AML-193 (cell line): ENCODE results near the gene VPS33B.

Experiments used
- DNase-seq, 2 experiments: peaks; one replicate each; lab custom pipeline; 2025; lab: John Stamatoyannopoulos, UW

The VPS33B gene

DNA sequence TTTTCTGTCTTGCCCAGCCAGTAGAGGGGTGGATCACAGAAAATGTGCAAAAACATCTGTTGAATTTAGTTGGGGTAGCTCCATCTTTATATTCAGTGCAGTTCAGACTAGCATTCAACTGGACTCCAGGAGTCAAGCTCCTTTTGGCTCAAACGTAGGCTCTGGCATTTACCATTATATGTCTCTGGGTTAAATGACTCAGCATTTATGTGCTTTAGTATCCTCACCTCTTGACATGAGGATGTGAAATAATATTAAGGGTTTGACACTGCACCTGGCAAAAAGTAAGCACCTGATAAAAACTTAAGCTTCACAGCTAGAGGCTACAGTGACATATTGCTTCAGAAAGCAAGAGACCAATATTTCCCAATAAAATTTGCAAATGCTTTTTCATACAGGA lies 42.8 kb downstream of the VPS33B start:
- DNase-seq = no peak

DNA sequence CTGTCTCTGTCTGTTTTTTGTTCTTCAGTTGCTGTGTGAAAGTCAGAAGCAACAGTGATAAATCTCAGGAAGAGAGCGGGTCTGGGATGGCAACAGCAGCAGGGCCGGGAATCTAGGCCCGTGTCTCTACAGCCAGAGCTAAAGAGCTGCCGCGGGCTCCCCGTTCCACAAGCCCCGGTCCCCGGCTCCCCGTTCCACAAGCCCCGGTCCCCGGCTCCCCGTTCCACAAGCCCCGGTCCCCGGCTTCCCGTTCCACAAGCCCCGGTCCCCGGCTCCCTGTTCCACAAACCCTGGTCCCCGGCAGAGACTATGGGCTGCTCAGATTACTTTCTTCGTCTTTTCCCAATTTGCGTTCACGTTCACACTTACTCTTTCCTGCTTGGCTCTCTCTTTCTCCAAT lies 48.2 kb downstream of the VPS33B start:
- no peak for DNase-seq

DNA sequence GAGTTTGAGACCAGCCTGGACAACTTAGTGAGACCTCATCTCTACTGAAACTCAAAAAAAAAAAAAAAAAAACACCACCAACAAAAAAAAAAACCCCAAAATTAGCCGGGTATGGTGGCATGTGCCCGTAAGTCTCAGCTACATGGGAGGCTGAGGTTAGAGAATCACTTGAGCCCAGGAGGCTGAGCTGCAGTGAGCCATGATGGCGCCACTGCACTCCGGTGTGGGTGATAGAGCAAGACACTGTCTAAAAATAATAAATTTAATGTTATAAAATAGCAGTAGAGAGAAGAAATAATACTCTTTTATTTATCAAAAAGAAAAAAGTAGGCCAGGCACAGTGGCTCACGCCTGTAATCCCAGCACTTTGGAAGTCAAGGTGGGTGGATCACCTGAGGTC lies 50.3 kb downstream of the VPS33B start:
- DNase-seq = no peak

DNA sequence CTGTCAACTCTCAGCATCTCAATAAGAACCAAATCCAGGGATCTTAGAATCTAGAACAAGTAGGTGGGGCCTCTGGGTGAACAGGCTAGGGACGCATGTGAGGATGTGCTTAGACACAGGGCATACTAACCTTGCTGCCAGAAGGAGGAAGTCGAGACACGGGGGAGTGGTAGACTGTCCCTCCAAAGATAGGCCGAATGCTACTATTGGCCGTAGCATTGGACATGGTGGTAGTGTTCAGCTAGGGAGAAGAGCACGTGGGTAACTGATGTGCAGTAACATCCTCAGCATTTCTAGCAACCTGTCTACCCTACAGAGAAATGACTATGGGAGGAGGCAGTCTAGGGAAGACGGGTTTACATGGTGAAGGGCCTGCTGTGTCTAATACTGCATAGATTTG lies 52.1 kb downstream of the VPS33B start:
- no peak for DNase-seq

DNA sequence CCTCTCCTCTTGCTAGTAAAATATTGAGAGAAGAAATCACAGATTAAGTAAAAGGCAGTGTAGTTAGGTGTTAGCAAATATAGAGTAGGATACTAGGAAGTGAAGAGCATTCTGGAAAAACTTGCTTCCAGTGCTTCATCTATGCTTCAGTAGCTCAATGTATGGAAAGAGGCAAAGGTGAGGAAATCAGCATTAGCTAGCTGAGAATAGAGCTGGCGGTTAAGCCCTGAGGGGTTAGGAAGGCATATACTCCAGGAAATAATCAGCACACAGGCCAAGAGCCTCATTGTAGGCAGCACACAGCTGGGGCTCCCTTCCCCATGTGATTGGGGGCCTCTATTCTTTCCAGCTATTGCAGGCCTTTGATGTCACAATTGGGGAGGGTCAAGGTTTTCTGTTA lies 54.0 kb downstream of the VPS33B start:
- no peak for DNase-seq

DNA sequence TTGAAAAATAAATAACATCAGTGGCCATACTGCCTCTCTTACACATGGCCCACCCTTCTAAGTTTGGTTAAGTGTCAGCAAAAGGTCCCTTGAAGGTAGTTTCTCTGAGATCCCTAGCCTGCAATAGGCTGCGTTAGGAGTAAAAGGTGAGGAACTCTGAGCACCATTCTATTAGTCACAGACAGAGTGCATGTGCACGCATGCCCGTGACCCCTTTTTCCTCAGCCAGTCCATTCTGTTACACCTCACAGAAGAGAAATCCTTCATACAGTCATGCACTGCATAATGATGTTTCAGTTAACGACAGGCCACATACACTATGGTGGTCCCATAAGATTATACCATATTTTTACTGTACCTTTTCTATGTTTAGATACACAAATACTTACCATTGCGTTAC lies 55.2 kb downstream of the VPS33B start:
- DNase-seq = no peak

DNA sequence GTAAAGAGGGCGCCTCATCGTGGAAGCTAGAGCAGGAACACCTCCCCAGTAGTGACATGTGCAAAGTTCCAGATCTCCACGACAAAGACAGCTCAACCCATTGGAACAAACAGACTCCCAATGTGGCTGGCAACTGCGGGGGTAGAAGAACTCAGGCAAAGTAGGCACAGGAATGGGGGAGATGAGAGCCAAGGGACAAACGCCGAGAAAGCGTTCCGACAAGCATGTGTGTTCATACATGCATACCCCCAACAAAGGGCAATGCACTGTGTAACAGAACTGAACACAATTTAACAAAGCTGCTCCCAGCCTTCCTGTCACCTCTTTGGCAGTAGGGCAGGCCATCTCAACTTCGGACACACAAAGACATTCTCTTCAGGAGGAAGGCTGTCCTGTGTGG lies 56.1 kb downstream of the VPS33B start:
- no peak for DNase-seq

DNA sequence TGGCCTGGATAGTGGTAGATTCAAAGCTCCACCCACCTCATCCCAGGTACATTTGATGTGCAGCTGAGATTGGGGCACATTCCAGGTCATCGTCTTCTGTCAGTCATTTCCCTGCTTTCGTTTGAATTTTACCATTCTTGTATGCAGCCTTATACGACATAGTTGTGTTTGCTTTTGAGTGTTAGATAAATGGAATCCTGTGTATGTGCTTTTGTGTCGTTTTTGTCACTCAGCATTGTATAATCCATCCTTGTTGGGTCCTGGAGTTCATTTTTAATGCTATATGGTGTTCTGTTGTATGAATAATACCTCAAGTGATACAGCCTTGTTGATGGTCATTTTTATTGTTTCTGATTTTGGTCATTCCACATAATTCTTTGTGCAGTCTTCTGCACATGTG lies 60.4 kb downstream of the VPS33B start:
- DNase-seq = no peak

DNA sequence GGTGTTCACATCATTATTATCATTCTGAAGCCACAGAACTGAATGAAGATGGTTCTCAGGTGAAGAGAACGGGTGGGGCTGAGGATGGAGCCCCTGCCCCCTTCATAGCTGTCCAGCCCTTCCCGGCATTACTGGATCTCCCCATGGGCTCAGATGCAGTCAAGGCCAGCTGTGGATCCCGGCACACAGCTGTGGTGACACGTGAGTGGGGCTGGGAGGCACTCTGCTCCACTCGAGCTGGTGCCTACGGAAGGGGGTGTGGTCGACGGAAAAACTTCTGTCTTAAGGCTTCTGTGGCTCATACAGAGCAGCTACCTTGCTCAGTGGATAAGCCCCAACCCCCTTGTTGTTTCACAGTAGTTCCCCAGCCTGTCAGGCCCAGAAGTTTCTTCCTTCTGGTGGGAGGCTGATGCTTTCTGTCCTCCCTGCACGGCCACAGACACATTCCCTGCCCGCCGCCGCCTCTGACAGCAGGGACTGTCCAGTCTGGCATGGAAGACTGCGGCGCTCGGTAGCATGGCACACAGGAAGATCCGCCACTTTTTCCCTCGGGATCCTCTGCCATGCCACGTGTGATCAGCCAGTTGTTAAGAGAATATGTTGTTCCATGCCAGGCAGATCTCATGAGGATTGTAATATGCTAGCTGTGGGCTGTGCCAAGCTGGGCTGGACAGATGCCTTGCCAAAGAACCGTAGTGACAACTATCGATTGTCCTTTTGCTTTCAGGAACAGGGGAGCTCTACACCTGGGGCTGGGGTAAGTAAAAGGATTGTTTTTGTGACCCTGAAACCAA lies 61.9 kb downstream of the VPS33B start:
- no peak for DNase-seq

DNA sequence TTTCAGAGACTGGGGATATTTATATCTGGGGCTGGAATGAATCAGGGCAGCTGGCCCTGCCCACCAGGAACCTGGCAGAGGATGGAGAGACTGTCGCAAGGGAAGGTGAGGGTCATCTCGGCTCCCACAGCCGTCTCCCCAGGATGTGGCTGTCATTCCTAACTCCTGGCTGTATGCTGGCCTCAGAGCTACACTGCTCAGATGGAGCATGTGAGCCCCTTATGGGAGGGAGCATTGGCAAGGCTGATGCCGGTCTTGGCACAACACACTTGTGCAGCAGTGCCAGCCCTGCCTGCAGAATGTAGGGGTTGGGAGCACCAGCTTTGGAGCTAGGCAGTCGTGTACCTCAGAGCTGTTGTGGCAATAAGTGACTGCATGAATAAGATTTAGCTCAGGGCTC lies 62.5 kb downstream of the VPS33B start:
- no peak for DNase-seq

DNA sequence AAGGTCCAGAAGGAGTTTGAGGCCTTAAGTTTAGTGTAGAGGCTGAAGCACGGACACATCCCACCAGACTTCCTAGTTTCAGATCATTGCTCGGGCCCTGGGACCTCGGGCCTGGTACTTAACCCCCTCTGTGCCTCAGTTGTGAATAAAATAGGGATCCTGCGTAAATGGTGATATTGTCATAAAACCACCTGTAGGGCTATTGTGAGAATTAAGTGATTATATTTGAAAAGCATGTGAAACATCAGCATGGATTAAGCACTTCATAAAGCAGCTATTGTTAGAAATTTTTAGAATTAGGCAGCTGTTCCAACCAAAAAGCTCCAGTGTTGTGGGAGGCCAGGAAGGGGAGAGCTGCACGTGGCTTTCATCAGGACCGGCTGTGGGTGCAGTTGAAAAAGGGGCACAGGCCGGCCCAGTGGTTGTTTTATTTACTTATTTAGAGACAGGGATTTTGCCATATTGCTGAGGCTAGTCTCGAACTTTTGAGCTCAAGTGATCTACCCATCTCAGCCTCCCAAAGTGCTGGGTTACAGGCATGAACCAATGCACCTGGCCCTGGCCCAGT lies 63.3 kb downstream of the VPS33B start:
- DNase-seq = no peak

DNA sequence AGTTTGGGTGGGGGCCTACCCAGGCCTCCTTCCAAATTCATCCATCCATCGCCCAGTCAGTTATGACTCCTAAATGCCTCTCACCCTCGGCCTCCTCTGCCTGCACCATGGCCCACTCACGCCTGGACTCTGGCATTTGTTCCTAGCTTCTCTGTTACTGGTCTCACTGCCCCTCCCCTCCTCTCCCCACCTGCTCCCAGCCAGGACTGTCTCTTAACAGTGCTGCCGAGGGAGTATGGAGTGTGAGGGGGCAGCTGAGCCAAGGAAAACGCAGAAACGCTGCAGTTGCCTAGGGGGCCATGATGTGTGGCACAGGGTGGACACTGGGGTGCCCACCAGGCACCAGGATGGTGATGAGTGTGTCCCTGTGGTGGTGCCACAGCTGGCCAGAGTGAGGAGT lies 64.6 kb downstream of the VPS33B start:
- no peak for DNase-seq

DNA sequence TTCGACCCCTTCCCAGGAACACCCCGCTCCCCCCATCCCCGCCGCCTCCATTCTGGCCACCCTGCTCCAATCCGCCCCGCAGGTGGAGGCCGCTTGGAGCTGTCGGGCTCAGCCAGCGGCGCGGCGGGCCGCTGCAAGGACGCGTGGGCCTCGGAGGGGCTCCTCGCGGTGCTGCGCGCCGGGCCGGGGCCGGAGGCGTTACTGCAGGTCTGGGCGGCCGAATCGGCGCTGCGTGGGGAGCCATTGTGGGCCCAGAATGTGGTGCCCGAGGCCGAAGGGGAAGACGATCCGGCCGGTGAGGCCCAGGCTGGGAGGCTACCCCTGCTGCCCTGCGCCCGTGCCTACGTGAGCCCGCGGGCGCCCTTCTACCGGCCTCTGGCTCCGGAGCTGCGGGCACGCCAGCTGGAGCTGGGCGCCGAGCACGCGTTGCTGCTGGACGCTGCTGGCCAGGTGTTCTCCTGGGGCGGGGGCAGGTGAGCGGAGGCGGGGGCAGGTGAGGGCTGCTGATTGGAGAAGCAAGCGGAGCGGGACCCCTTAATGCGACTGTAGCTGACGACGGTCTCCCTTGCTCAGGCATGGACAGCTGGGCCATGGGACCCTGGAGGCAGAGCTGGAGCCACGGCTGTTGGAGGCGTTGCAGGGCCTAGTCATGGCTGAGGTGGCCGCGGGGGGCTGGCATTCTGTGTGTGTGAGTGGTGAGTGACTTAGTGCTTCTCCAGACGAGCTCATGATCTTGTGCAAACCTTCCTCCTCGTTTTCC lies 65.2 kb downstream of the VPS33B start:
- DNase-seq = no peak

DNA sequence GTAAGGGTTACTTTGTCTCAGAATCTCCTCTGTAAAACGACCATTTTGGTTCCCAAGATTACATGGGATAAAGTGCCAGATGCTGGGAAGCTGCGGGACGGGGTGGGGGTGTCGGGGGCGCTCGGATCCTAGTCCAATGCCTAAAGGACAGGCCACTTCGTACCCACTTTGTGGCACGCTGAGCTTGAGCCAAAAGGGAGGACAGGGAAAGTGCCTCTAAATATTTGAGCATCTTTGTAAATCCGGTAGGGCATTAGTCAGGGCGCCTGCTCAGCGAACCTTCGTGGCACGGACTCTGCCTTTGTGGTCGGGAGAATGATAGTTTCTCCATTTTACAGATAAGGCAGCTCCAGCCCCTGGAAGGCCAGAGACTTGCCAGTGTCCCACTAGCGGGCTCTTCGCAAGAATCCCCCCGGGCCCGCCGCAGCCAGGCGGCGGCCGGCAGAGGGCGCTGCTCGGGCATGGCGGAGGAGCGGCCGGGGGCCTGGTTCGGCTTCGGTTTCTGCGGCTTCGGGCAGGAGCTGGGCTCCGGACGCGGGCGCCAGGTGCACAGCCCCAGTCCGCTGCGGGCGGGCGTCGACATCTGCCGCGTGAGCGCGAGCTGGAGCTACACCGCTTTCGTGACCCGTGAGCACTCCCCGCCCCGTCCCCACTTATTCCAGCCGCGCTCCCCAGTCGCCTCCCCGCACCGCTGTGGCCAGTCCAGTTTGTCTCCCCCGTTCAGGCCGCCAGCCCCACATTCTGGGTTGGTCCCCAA lies 65.9 kb downstream of the VPS33B start:
- no peak for DNase-seq

DNA sequence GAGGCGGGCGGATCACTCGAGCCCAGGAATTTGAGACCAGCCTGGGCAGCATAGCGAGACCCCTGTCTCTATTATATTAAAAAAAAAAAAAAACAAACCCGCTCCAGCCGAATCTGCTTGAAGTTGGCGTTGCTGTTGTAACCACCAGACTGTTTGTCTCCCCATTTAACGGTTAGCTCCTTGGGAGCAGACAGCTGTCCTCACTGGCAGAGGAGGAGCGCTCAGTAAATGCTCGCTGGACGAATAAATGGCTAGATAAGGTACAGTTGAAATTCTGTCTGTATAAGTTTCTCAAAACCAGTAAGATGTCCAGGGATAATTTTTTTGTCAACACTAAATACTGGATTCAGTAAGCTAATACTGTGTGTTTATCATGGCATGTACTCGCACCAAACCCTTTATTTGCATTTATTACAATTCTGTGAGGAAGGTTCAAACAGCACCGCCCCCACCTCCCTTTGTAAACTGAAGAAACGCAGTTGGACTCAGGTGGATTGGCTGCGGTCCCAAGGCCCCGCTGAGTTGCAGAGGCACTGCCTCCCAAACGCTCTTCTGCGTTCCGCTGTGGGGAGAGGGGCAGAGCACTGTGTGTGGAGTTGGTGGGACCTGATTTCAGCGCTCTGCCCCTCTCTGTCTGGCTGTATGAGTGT lies 66.6 kb downstream of the VPS33B start:
- no peak for DNase-seq

DNA sequence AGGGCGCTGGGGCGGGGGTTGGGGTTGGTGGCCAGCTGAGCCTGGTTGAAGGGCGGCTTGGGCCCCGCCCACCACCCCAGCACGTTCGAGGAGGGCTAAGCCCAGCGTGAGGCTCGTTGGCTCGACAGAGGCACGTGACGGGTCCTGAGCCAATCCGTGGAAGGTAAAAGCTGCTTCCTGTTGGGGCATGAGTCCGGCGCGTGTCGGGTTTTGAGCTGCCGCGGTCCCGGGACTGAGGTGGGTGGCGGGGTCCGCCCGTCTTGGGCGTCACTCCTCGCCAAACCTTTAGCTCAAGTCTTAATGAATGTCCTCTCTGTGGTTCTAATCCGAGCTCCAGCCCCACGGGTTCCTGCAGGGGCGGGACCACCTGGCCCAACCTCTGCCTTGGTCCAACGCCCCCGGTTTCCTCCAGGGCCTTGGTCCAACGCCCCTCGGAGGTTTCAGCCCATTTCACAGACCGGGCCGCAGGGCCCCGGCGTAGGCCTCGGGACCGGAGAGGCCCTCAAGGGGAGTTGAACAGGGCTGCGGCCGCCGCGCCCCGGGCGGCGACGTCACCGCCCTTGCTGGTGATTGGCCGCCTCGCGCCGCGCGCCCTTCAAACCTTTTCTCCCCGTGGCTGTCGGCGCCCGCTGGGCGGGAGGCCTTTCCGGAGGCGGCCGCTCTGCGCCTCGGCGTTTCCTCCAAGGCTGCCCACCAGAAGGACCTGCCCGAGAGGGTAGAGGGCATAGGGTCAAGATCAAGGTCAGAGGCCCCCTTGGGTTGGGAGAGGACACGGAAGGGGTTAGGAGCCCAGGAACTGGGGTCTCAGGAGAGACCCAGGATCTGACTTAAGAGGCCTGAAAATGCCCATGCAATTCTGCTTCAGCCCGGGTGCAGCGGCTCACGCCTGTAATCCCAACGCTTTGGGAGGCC lies 67.4 kb downstream of the VPS33B start, which contains the start of gene RCCD1:
RCCD1 (plus strand) TSS at position 173 of the 912 bp plus-strand sequence. CDS start 1,851 bp downstream, outside the sequence.
- peak; percentile 91 to 96 for DNase-seq

DNA sequence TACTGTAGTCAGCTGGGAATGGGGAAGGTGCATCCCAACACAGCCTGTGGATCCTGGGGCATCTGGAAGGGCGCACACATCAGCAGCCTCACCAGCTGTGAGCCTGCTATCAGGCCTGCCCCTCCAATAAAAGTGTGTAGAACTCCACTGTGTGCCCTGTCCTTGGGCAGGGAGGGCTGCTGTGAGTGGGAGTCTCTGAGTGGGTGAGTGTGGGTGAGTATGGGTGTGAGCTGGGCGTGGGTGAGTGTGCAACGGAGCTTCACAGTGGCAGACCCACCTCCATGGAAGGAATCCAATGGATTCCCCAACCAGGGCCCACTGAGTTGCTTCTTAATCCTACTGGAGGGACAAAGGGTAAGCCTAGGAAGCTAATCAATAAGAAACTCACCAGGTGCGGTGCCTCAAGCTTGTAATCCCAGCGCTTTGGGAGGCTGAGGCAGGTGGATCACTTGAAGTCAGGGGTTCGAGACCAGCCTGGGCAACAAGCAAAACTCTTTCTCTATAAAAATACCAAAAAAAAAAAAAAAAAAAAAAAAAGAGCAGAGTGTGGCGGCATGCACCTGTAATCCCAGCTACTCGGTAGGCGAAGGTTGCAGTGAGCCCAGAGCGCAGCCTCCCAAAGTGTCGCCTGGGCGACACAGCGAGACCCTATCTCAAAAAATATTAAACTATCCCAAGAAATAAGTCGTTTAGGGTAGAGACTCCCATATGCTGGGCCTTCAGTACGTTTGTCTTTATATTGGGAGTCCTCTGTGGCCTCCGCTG lies 68.3 kb downstream of the VPS33B start:
- no peak for DNase-seq

DNA sequence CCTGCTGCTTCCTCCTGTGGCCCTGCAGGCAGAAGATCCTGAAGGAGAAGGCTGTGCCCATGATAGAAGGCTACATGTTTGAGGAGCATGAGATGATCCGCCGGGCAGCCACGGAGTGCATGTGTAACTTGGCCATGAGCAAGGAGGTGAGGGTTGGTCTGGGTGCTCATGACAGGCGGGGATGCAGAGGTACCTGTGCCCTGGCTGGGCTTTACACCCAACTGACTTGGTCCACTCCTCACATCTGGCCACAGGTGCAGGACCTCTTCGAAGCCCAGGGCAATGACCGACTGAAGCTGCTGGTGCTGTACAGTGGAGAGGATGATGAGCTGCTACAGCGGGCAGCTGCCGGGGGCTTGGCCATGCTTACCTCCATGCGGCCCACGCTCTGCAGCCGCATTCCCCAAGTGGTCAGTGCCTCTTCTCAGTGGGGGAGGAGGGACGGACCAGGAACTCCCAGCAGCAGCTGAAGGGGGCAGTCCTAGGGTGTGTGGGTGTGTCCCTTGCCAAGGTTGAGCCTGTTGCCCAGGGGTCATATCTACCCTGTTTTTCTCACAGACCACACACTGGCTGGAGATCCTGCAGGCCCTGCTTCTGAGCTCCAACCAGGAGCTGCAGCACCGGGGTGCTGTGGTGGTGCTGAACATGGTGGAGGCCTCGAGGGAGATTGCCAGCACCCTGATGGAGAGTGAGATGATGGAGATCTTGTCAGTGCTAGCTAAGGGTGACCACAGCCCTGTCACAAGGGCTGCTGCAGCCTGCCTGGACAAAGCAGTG lies 69.3 kb downstream of the VPS33B start:
- DNase-seq = no peak

DNA sequence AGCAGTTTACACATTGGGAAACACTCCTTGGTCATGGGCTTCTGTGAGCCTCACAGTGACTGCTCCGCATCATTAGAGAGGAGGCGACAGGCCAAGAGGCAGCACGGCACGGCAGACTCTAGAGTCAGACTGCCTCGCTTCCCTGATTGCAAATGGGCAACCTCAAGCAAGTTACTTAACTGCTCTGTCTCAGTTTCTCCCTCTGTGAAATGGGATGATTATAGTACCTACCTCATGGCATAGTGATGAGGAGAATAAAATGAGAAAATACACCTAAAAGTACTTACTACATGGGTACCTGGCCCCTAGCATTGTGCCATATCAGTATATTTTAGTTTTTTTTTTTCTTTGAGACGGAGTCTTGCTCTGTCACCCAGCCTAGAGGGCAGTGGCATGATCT lies 71.7 kb downstream of the VPS33B start:
- DNase-seq = no peak
